ENCODE measurements around the gene WHRN.
A peak's percentile ranks its signal among the peaks of the same experiment; 100 is the strongest.

The WHRN gene

DNA sequence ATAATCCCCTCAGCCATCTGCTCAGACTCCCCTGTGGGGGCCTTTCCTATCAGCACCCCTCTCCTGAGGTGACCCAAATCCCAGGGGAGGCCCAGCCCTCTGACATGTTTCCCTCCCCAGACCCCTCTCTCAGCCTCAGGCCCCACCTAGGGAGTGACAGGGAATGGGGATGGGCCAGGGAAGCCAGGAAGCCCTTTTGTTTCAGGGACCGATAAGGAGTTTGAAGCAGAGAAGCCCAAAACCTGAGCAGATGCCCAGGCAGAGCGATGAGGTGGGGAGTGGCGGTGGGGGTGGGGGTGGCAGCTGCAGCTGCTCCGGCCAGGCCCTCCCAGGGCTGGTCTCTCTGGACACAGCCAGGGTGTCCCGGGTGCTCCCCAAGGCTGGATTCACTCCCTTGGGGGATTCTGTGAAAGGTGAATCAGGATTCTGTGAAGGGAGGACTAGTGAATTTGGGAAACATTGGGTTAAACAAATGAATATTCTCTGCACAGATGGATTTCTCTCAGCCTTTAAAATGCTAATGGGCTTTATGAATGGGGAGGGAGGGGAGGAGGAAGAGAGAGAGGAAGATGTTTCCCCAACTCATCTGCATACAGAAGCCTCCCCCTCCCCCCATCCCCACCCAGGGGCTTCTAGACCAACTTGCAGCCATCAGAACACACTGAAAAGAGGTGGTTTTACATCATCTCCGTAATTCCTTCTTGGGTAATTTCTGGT, 134.9 kb downstream of the WHRN start:
- DNase-seq (ENCODE audit: low read depth in 1 of 2, low spot score in 1 of 2), result peak; percentile 73 to 78
- Histone ChIP-seq H3K4me3 (replicated peaks; ENCODE audit: insufficient read depth, low read length) (no peak overlapping the region), H3K27me3 (ENCODE audit: insufficient read depth, poor library complexity, severe bottlenecking) (no peaks in the 10 kb centered on the region), H3K27ac (replicated peaks) (peak overlapping the region; percentile 95)
- TF ChIP-seq POLR2AphosphoS5 (IDR thresholded peaks at IDR 0.05; ENCODE audit: low read depth) (no peak), SPI1 (IDR thresholded peaks at IDR 0.05; ENCODE audit: borderline replicate concordance, low read depth) (no peak), GABPA (IDR thresholded peaks at IDR 0.05; ENCODE audit: low read depth) (no peak)
- TF ChIP-seq, protein P1, sequence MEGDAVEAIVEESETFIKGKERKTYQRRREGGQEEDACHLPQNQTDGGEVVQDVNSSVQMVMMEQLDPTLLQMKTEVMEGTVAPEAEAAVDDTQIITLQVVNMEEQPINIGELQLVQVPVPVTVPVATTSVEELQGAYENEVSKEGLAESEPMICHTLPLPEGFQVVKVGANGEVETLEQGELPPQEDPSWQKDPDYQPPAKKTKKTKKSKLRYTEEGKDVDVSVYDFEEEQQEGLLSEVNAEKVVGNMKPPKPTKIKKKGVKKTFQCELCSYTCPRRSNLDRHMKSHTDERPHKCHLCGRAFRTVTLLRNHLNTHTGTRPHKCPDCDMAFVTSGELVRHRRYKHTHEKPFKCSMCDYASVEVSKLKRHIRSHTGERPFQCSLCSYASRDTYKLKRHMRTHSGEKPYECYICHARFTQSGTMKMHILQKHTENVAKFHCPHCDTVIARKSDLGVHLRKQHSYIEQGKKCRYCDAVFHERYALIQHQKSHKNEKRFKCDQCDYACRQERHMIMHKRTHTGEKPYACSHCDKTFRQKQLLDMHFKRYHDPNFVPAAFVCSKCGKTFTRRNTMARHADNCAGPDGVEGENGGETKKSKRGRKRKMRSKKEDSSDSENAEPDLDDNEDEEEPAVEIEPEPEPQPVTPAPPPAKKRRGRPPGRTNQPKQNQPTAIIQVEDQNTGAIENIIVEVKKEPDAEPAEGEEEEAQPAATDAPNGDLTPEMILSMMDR (IDR thresholded peaks at IDR 0.05; ENCODE audit: insufficient read depth, low read length), result no peak
- TF ChIP-seq, protein P2, sequence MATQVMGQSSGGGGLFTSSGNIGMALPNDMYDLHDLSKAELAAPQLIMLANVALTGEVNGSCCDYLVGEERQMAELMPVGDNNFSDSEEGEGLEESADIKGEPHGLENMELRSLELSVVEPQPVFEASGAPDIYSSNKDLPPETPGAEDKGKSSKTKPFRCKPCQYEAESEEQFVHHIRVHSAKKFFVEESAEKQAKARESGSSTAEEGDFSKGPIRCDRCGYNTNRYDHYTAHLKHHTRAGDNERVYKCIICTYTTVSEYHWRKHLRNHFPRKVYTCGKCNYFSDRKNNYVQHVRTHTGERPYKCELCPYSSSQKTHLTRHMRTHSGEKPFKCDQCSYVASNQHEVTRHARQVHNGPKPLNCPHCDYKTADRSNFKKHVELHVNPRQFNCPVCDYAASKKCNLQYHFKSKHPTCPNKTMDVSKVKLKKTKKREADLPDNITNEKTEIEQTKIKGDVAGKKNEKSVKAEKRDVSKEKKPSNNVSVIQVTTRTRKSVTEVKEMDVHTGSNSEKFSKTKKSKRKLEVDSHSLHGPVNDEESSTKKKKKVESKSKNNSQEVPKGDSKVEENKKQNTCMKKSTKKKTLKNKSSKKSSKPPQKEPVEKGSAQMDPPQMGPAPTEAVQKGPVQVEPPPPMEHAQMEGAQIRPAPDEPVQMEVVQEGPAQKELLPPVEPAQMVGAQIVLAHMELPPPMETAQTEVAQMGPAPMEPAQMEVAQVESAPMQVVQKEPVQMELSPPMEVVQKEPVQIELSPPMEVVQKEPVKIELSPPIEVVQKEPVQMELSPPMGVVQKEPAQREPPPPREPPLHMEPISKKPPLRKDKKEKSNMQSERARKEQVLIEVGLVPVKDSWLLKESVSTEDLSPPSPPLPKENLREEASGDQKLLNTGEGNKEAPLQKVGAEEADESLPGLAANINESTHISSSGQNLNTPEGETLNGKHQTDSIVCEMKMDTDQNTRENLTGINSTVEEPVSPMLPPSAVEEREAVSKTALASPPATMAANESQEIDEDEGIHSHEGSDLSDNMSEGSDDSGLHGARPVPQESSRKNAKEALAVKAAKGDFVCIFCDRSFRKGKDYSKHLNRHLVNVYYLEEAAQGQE (IDR thresholded peaks at IDR 0.05; ENCODE audit: insufficient replicate concordance, low read depth), result no peak

DNA sequence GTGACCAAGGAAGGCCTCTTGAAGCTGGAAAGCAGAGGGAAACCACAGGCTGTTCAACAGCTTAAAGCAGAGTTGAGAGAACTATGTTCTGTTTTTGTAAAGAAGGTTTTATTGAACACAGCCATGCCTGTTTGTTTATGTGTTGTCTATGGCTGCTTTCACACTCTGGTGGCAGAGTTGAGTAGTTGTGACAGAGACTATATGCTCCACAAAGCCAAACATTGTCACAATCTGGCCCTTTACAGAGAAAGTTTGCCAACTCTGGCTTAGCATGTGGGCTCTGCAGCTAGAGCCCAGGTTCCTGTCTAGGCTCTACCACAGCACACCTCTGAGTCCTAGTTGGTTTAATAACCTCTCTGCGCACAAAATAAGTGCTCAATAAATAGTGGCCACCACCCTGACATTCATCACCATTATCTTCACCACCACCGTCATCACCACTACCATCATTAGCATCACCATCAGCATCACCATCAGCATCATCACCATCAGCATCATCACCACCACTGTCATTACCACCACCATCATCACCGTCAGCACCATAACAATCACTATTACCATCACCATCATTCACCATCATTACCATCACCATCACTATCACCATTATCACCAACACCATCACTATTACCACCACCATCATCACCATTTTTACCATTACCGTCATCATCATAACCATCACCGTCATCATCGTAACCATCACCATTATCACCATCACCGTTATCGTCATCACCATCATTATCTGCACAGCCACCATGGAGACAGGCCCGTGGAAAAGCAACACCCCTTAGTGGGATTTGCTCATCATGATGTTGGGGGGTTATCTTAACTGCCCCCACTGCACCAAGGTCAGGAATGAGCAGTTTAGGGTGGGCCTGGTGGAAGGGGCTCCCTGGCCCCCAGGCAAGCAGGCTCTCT, 135.8 kb downstream of the WHRN start:
- no peak for DNase-seq (ENCODE audit: low read depth in 1 of 2, low spot score in 1 of 2)
- no peak overlapping the region for H3K4me3 ChIP-seq (replicated peaks; ENCODE audit: insufficient read depth, low read length)
- no peaks in the 10 kb centered on the region for H3K27me3 ChIP-seq (ENCODE audit: insufficient read depth, poor library complexity, severe bottlenecking)
- H3K27ac ChIP-seq (replicated peaks), result peak overlapping the region; percentile 95
- TF ChIP-seq GABPA (IDR thresholded peaks at IDR 0.05; ENCODE audit: low read depth), result no peak
- TF ChIP-seq POLR2AphosphoS5 (IDR thresholded peaks at IDR 0.05; ENCODE audit: low read depth), result no peak
- TF ChIP-seq, protein P1 (IDR thresholded peaks at IDR 0.05; ENCODE audit: insufficient read depth, low read length), result no peak
- no peak for TF ChIP-seq SPI1 (IDR thresholded peaks at IDR 0.05; ENCODE audit: borderline replicate concordance, low read depth)
- TF ChIP-seq, protein P2 (IDR thresholded peaks at IDR 0.05; ENCODE audit: insufficient replicate concordance, low read depth), result no peak

DNA sequence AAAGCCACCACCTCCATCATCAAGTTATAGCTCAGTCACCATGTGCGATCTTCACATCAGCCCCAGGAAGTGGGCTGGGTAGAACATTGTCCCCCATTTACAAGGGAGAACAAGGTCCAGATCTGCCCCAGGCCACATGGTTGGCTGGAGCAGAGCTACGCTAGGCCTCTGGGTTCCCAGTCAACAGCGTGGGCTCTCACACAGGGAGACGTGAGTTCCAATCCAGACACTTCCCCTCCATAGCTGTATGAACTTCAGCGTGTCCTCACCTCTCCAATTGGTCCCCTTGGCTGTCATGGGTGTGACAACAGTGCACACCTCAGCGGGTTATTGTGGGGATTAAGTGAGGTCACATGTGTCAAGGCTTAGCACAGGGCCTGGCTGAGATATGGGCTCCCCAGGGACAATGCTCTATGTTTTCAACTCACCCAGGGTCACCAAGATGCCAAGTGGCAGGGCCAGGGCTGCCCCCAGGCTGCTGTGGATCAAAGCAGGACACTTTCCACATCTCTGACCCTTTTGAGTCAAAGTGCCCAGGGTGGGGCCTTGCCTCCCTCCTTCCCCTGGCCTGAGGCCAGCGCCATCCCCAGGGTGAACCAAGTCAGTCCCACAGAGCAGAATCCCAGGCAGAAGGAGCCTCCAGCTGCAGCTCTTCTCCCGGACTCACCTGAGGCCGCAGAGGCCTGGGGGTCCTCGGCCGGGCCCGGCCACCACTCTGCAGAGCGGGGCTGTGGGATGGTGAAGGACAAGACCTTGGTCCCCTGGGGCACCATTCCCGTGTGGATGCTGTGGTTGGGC, 137.3 kb downstream of the WHRN start:
- no peak overlapping the region for H3K4me3 ChIP-seq (replicated peaks; ENCODE audit: insufficient read depth, low read length)
- no peaks in the 10 kb centered on the region for H3K27me3 ChIP-seq (ENCODE audit: insufficient read depth, poor library complexity, severe bottlenecking)
- H3K27ac ChIP-seq (replicated peaks), result peak overlapping the region; percentile 77
- TF ChIP-seq GABPA (IDR thresholded peaks at IDR 0.05; ENCODE audit: low read depth) (no peak), POLR2AphosphoS5 (IDR thresholded peaks at IDR 0.05; ENCODE audit: low read depth) (no peak), SPI1 (IDR thresholded peaks at IDR 0.05; ENCODE audit: borderline replicate concordance, low read depth) (no peak)
- TF ChIP-seq, protein P2 (IDR thresholded peaks at IDR 0.05; ENCODE audit: insufficient replicate concordance, low read depth), result no peak
- TF ChIP-seq, protein P1 (IDR thresholded peaks at IDR 0.05; ENCODE audit: insufficient read depth, low read length), result no peak
- DNase-seq (ENCODE audit: low read depth in 1 of 2, low spot score in 1 of 2), result no peak
